Skeletal muscle satellite cell (primary cell): ENCODE results near the gene IRAK3.

ENCODE experiments used
- H3K27me3 ChIP-seq: 2 replicates; pipeline ENCODE4 v1.7.0; 2013; ENCODE audit warnings: low read length; ENCODE audit not compliant: control insufficient read depth, insufficient read depth
- H3K36me3 ChIP-seq: 2 replicates; pipeline ENCODE4 v1.7.0; 2013; ENCODE audit warnings: mild to moderate bottlenecking, control low read depth, low read length; ENCODE audit not compliant: insufficient read depth
- H3K4me1 ChIP-seq: 2 replicates; pipeline ENCODE4 v1.7.0; 2013; ENCODE audit warnings: low read length; ENCODE audit not compliant: control insufficient read depth, insufficient read depth
- H3K4me2 ChIP-seq: 2 replicates; pipeline ENCODE4 v1.7.0; 2013; ENCODE audit warnings: mild to moderate bottlenecking, low read length
- H3K4me3 ChIP-seq: 2 replicates; pipeline ENCODE4 v1.7.0; 2013; ENCODE audit warnings: low read length
- H3K9ac ChIP-seq: 2 replicates; pipeline ENCODE4 v1.7.0; 2013; ENCODE audit warnings: mild to moderate bottlenecking, low read depth, low read length, moderate library complexity
- H3K9me3 ChIP-seq: replicated peaks from 2 replicates; pipeline ENCODE4 v1.7.0; 2013; ENCODE audit warnings: mild to moderate bottlenecking, control low read depth, low read length

Gene IRAK3

GRCh38 chr12:66272650-66273049, 83.6 kb downstream of the IRAK3 start:
- no peaks in the 10 kb centered on the region for H3K36me3 ChIP-seq
- no peak overlapping the region for H3K9ac ChIP-seq
- no peak overlapping the region for H3K4me2 ChIP-seq
- no peaks in the 10 kb centered on the region for H3K9me3 ChIP-seq
- H3K4me3 ChIP-seq = no peak overlapping the region
- H3K4me1 ChIP-seq = no peaks in the 10 kb centered on the region
- H3K27me3 ChIP-seq = peaks cover 32% of the 10 kb centered on the region

GRCh38 chr12:66273147-66273546, 84.1 kb downstream of the IRAK3 start:
- H3K9ac ChIP-seq = no peak overlapping the region
- H3K27me3 ChIP-seq = peaks cover 35% of the 10 kb centered on the region
- no peaks in the 10 kb centered on the region for H3K36me3 ChIP-seq
- no peak overlapping the region for H3K4me3 ChIP-seq
- no peaks in the 10 kb centered on the region for H3K4me1 ChIP-seq
- no peak overlapping the region for H3K4me2 ChIP-seq
- no peaks in the 10 kb centered on the region for H3K9me3 ChIP-seq

- no peaks in the 10 kb centered on the region for H3K36me3 ChIP-seq
- H3K27me3 ChIP-seq = peaks cover 33% of the 10 kb centered on the region
- no peaks in the 10 kb centered on the region for H3K4me1 ChIP-seq
- H3K4me2 ChIP-seq = no peak overlapping the region
- no peak overlapping the region for H3K9ac ChIP-seq
- no peak overlapping the region for H3K4me3 ChIP-seq
- no peaks in the 10 kb centered on the region for H3K9me3 ChIP-seq
Measured at GRCh38 chr12:66275040-66275439, 86.0 kb downstream of the IRAK3 start.

GRCh38 chr12:66279123-66279712, 90.2 kb downstream of the IRAK3 start:
- no peak overlapping the region for H3K9ac ChIP-seq
- H3K27me3 ChIP-seq = peaks cover 24% of the 10 kb centered on the region
- H3K4me2 ChIP-seq = no peak overlapping the region
- no peak overlapping the region for H3K4me3 ChIP-seq
- H3K9me3 ChIP-seq = no peaks in the 10 kb centered on the region
- H3K4me1 ChIP-seq = no peaks in the 10 kb centered on the region
- no peaks in the 10 kb centered on the region for H3K36me3 ChIP-seq

GRCh38 chr12:66280561-66280960, 91.5 kb downstream of the IRAK3 start:
- H3K4me2 ChIP-seq = no peak overlapping the region
- H3K4me3 ChIP-seq = no peak overlapping the region
- H3K36me3 ChIP-seq = no peaks in the 10 kb centered on the region
- H3K27me3 ChIP-seq = peaks cover 24% of the 10 kb centered on the region
- no peaks in the 10 kb centered on the region for H3K9me3 ChIP-seq
- no peaks in the 10 kb centered on the region for H3K4me1 ChIP-seq
- H3K9ac ChIP-seq = no peak overlapping the region

GRCh38 chr12:66282244-66282643, 93.2 kb downstream of the IRAK3 start:
- H3K27me3 ChIP-seq = peaks cover 16% of the 10 kb centered on the region
- no peak overlapping the region for H3K9ac ChIP-seq
- H3K36me3 ChIP-seq = no peaks in the 10 kb centered on the region
- no peaks in the 10 kb centered on the region for H3K4me1 ChIP-seq
- H3K9me3 ChIP-seq = no peaks in the 10 kb centered on the region
- H3K4me2 ChIP-seq = no peak overlapping the region
- no peak overlapping the region for H3K4me3 ChIP-seq

GRCh38 chr12:66287275-66287674, 98.3 kb downstream of the IRAK3 start:
- Histone ChIP-seq H3K4me2 (no peak overlapping the region), H3K9ac (no peak overlapping the region), H3K4me1 (no peaks in the 10 kb centered on the region), H3K36me3 (no peaks in the 10 kb centered on the region), H3K4me3 (no peak overlapping the region), H3K27me3 (peaks cover 20% of the 10 kb centered on the region), H3K9me3 (no peaks in the 10 kb centered on the region)

GRCh38 chr12:66288121-66288520, 99.1 kb downstream of the IRAK3 start:
- no peak overlapping the region for H3K9ac ChIP-seq
- no peaks in the 10 kb centered on the region for H3K36me3 ChIP-seq
- peaks cover 14% of the 10 kb centered on the region for H3K27me3 ChIP-seq
- H3K4me3 ChIP-seq = no peak overlapping the region
- no peaks in the 10 kb centered on the region for H3K4me1 ChIP-seq
- H3K9me3 ChIP-seq = no peaks in the 10 kb centered on the region
- H3K4me2 ChIP-seq = no peak overlapping the region

GRCh38 chr12:66289485-66289884, 100.5 kb downstream of the IRAK3 start:
- Histone ChIP-seq H3K4me2 (no peak overlapping the region), H3K4me1 (no peaks in the 10 kb centered on the region), H3K36me3 (no peaks in the 10 kb centered on the region), H3K4me3 (no peak overlapping the region), H3K9ac (no peak overlapping the region), H3K27me3 (peaks cover 15% of the 10 kb centered on the region), H3K9me3 (no peaks in the 10 kb centered on the region)

- Histone ChIP-seq H3K4me3 (no peak overlapping the region), H3K36me3 (no peaks in the 10 kb centered on the region), H3K27me3 (peaks cover 19% of the 10 kb centered on the region), H3K4me2 (no peak overlapping the region), H3K9me3 (no peaks in the 10 kb centered on the region), H3K4me1 (no peaks in the 10 kb centered on the region), H3K9ac (no peak overlapping the region)
Measured at GRCh38 chr12:66290716-66291200, 101.7 kb downstream of the IRAK3 start.

- Histone ChIP-seq H3K4me1 (no peaks in the 10 kb centered on the region), H3K4me2 (no peak overlapping the region), H3K36me3 (no peaks in the 10 kb centered on the region), H3K9me3 (no peaks in the 10 kb centered on the region), H3K9ac (no peak overlapping the region), H3K27me3 (peaks cover 40% of the 10 kb centered on the region), H3K4me3 (no peak overlapping the region)
Measured at GRCh38 chr12:66296176-66296683, 107.2 kb downstream of the IRAK3 start.

GRCh38 chr12:66297080-66297479, 108.1 kb downstream of the IRAK3 start:
- Histone ChIP-seq H3K4me2 (no peak overlapping the region), H3K4me3 (no peak overlapping the region), H3K27me3 (peaks cover 40% of the 10 kb centered on the region)

More at GRCh38 chr12:66297080-66297479, 108.1 kb downstream of the IRAK3 start:
- Histone ChIP-seq H3K4me1 (no peaks in the 10 kb centered on the region), H3K36me3 (no peaks in the 10 kb centered on the region), H3K9ac (no peak overlapping the region), H3K9me3 (no peaks in the 10 kb centered on the region)
